ENCODE measurements around the gene SLC5A9.

The SLC5A9 gene

DNA sequence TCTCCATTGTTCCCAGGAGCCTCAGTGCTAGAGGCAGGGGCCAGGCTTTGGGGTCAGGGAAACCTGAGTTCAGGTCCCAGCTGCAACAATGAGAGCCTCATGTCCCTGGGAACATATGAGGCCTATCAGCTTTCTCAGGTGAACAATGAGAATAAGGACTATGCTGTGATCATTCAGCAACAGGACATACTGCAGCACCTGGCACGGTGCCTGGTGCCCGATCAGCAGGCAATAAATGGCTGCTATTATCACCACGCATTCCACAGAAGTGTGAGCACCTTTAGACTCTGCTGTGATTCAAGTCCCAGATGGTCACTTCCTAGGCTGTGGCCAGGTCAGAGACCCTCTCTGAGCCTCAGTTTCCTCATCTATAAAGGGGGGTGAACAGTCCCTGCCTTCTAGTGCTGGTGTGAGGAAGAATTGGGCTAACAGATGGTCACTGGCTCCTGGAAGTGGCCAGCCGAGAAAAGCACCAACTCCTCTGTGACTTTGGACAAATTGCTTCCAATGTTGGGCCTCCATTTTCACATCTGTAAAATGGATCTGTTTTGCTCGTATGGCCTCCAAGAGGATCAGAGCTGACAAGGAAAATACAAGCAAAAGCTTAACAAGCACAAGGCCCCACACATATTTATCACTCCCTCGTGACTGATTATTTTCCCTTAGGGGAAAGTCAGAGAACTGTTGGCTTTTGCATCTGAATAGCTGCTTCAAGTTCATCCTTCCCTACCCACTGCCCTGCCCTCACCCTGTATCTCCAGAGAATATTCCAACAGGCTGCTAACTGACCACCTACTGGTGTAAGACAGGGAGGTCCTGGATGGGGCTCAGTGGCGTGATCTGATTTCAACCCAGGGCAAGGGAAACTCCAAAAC, 1.1 kb downstream of the SLC5A9 start:
- no peaks in the 10 kb centered on the region for H3K27me3 ChIP-seq (ENCODE audit: insufficient read depth, low read length, poor library complexity, severe bottlenecking)
- no peak overlapping the region for H3K9ac ChIP-seq (ENCODE audit: low read depth, low read length, poor library complexity, severe bottlenecking)
- H3F3A ChIP-seq (ENCODE audit: low read depth): no peaks in the 10 kb centered on the region
- no peak overlapping the region for H3K4me2 ChIP-seq (ENCODE audit: low read depth, low read length, poor library complexity, severe bottlenecking)
- TF ChIP-seq EZH2phosphoT487 (IDR thresholded peaks at IDR 0.05; ENCODE audit: borderline replicate concordance): no peak
- TF ChIP-seq, protein P1, sequence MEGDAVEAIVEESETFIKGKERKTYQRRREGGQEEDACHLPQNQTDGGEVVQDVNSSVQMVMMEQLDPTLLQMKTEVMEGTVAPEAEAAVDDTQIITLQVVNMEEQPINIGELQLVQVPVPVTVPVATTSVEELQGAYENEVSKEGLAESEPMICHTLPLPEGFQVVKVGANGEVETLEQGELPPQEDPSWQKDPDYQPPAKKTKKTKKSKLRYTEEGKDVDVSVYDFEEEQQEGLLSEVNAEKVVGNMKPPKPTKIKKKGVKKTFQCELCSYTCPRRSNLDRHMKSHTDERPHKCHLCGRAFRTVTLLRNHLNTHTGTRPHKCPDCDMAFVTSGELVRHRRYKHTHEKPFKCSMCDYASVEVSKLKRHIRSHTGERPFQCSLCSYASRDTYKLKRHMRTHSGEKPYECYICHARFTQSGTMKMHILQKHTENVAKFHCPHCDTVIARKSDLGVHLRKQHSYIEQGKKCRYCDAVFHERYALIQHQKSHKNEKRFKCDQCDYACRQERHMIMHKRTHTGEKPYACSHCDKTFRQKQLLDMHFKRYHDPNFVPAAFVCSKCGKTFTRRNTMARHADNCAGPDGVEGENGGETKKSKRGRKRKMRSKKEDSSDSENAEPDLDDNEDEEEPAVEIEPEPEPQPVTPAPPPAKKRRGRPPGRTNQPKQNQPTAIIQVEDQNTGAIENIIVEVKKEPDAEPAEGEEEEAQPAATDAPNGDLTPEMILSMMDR (conservative IDR thresholded peaks at IDR 0.05; ENCODE audit: low read length): no peak
- no peaks in the 10 kb centered on the region for H4K20me1 ChIP-seq (ENCODE audit: insufficient read depth, low read length, poor library complexity, severe bottlenecking)
- H3K9me2 ChIP-seq (replicated peaks; ENCODE audit: low read depth, low read length): no peaks in the 10 kb centered on the region
- no peaks in the 10 kb centered on the region for H3K36me3 ChIP-seq (ENCODE audit: insufficient read depth, low read length)
- peaks cover 20% of the 10 kb centered on the region for H3K4me1 ChIP-seq (ENCODE audit: insufficient read depth, low read length, poor library complexity, severe bottlenecking)
- H2AFZ ChIP-seq (ENCODE audit: low read length): no peak overlapping the region
- H3K9me3 ChIP-seq (ENCODE audit: insufficient read depth, low read depth, low read length): no peaks in the 10 kb centered on the region
- no peak overlapping the region for H3K4me3 ChIP-seq (ENCODE audit: low read length, poor library complexity, severe bottlenecking)
- no peaks in the 10 kb centered on the region for H3K79me2 ChIP-seq (ENCODE audit: insufficient read depth, low read length)

DNA sequence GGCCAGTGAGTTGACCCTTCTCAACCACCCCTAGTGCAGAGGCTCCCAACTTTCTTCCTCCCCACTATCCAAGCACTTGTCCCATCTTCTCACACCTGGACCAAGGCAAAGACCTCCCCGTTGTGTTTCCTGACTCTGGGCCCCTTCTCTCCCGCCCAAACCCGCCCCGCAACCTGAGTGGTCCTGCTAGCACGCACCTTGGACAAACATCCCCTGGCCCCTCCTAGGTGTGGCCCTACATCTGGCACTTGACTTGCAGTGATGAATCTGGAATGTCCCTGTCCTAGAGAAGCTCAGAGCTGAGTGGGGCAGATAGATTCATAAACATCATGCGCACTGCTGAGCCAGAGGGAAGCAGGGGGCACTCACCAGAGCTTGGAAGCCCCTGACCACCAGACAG, 2.3 kb downstream of the SLC5A9 start:
- TF ChIP-seq, protein P1 (conservative IDR thresholded peaks at IDR 0.05; ENCODE audit: low read length): no peak
- TF ChIP-seq EZH2phosphoT487 (IDR thresholded peaks at IDR 0.05; ENCODE audit: borderline replicate concordance): no peak
- H3K4me1 ChIP-seq (ENCODE audit: insufficient read depth, low read length, poor library complexity, severe bottlenecking): peaks cover 20% of the 10 kb centered on the region
- H3K4me2 ChIP-seq (ENCODE audit: low read depth, low read length, poor library complexity, severe bottlenecking): no peak overlapping the region
- H3F3A ChIP-seq (ENCODE audit: low read depth): no peaks in the 10 kb centered on the region
- no peak overlapping the region for H2AFZ ChIP-seq (ENCODE audit: low read length)
- H3K9ac ChIP-seq (ENCODE audit: low read depth, low read length, poor library complexity, severe bottlenecking): no peak overlapping the region
- H3K4me3 ChIP-seq (ENCODE audit: low read length, poor library complexity, severe bottlenecking): no peak overlapping the region
- H3K9me3 ChIP-seq (ENCODE audit: insufficient read depth, low read depth, low read length): no peaks in the 10 kb centered on the region
- H4K20me1 ChIP-seq (ENCODE audit: insufficient read depth, low read length, poor library complexity, severe bottlenecking): no peaks in the 10 kb centered on the region
- no peaks in the 10 kb centered on the region for H3K79me2 ChIP-seq (ENCODE audit: insufficient read depth, low read length)
- no peaks in the 10 kb centered on the region for H3K27me3 ChIP-seq (ENCODE audit: insufficient read depth, low read length, poor library complexity, severe bottlenecking)
- H3K36me3 ChIP-seq (ENCODE audit: insufficient read depth, low read length): no peaks in the 10 kb centered on the region
- H3K9me2 ChIP-seq (replicated peaks; ENCODE audit: low read depth, low read length): no peaks in the 10 kb centered on the region

DNA sequence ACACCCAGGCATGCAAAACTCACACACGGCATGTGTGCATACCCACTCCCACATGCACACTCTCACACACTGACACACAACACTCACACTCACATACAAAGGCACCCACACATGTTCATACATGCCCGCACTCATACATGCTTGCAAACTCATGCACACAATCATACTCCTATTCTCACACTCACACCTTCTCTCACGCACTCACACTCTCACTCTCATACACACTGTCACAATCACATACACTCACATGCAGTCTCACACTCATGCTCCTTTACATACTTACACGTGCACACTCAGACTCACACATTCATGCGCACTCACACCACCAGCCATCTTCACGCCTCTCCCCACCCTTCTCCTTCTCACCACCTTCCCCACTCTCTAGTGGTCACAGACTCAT, 3.1 kb downstream of the SLC5A9 start:
- H3K9me2 ChIP-seq (replicated peaks; ENCODE audit: low read depth, low read length): no peaks in the 10 kb centered on the region
- H2AFZ ChIP-seq (ENCODE audit: low read length): no peak overlapping the region
- no peak overlapping the region for H3K4me3 ChIP-seq (ENCODE audit: low read length, poor library complexity, severe bottlenecking)
- H3F3A ChIP-seq (ENCODE audit: low read depth): no peaks in the 10 kb centered on the region
- no peaks in the 10 kb centered on the region for H3K79me2 ChIP-seq (ENCODE audit: insufficient read depth, low read length)
- H4K20me1 ChIP-seq (ENCODE audit: insufficient read depth, low read length, poor library complexity, severe bottlenecking): no peaks in the 10 kb centered on the region
- no peaks in the 10 kb centered on the region for H3K27me3 ChIP-seq (ENCODE audit: insufficient read depth, low read length, poor library complexity, severe bottlenecking)
- no peaks in the 10 kb centered on the region for H3K36me3 ChIP-seq (ENCODE audit: insufficient read depth, low read length)
- peaks cover 20% of the 10 kb centered on the region for H3K4me1 ChIP-seq (ENCODE audit: insufficient read depth, low read length, poor library complexity, severe bottlenecking)
- H3K9me3 ChIP-seq (ENCODE audit: insufficient read depth, low read depth, low read length): no peaks in the 10 kb centered on the region
- TF ChIP-seq, protein P1 (conservative IDR thresholded peaks at IDR 0.05; ENCODE audit: low read length): no peak
- no peak for TF ChIP-seq EZH2phosphoT487 (IDR thresholded peaks at IDR 0.05; ENCODE audit: borderline replicate concordance)
- no peak overlapping the region for H3K9ac ChIP-seq (ENCODE audit: low read depth, low read length, poor library complexity, severe bottlenecking)
- no peak overlapping the region for H3K4me2 ChIP-seq (ENCODE audit: low read depth, low read length, poor library complexity, severe bottlenecking)

Measured in Loucy (cell line).